ENCODE measurements around the gene PI3.
A peak's percentile ranks its signal among the peaks of the same experiment; 100 is the strongest.
"Not testable (repeated sequence)": the region's sequence is repeated elsewhere in the genome, so short reads cannot be mapped to it uniquely, and the experiment has no call there.

Gene PI3

GRCh38 chr20:45174434-45175364, at the start of gene PI3:
Gene PI3, plus strand, starts transcription at chr20:45174902. Its CDS starts 21 bp downstream, at chr20:45174923.
- TF ChIP-seq, protein P1, sequence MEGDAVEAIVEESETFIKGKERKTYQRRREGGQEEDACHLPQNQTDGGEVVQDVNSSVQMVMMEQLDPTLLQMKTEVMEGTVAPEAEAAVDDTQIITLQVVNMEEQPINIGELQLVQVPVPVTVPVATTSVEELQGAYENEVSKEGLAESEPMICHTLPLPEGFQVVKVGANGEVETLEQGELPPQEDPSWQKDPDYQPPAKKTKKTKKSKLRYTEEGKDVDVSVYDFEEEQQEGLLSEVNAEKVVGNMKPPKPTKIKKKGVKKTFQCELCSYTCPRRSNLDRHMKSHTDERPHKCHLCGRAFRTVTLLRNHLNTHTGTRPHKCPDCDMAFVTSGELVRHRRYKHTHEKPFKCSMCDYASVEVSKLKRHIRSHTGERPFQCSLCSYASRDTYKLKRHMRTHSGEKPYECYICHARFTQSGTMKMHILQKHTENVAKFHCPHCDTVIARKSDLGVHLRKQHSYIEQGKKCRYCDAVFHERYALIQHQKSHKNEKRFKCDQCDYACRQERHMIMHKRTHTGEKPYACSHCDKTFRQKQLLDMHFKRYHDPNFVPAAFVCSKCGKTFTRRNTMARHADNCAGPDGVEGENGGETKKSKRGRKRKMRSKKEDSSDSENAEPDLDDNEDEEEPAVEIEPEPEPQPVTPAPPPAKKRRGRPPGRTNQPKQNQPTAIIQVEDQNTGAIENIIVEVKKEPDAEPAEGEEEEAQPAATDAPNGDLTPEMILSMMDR (IDR thresholded peaks at IDR 0.05; ENCODE audit: extremely low read depth, insufficient read depth, missing control alignments) = no peak
- no peak for DNase-seq (ENCODE audit: low spot score)
- in situ Hi-C loops (cut with MboI; ENCODE audit: low pct_unique_long_range_greater_than_20kb, low sequenced_read_pairs, unreplicated experiment) = no loop called here

DNA sequence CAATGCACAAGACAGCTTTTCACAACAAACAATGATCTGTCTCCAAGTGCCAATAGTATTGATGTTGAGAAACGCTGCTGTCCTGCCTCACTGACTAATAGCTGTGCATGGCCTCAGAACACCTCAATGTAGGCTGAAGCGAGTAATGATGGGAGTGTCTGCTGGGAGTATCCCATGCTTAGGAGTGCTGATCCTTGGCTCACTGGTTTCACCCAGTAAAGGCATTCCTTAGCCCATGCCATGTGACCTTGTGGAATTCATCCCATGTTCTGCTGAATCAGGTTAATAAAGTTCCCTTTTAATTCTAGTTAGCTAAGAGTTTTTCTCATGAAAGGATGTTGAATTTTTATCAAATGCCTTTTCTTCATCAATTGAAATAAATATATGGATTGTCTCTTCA, 46.6 kb upstream of the PI3 start:
- in situ Hi-C loops (cut with MboI; ENCODE audit: low pct_unique_long_range_greater_than_20kb, low sequenced_read_pairs, unreplicated experiment) = no loop called here
- DNase-seq (ENCODE audit: low spot score) = no peak
- TF ChIP-seq, protein P1 (IDR thresholded peaks at IDR 0.05; ENCODE audit: extremely low read depth, insufficient read depth, missing control alignments) = no peak

DNA sequence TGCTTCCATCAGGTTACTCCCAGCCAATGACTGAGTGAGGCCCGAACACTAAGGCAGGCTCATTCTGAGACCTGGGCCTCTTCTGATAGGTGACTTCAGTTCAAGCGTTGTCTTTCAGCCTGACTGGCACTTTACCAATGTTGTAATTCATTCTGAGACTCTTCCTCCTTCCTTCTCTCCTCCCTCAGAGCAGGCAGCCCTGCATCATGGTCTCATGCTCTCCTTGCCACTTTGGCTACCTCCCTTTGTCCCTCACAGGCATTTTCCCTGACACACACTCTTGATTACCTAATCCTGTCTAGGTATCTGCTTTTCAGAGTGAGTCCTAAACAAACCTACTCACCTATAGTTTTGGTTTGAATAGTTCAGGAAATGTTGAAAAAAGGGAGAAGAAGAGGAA, 37.8 kb upstream of the PI3 start:
- no peak for DNase-seq (ENCODE audit: low spot score)
- in situ Hi-C loops (cut with MboI; ENCODE audit: low pct_unique_long_range_greater_than_20kb, low sequenced_read_pairs, unreplicated experiment) = no loop called here
- TF ChIP-seq, protein P1 (IDR thresholded peaks at IDR 0.05; ENCODE audit: extremely low read depth, insufficient read depth, missing control alignments) = no peak

- in situ Hi-C loops (cut with MboI; ENCODE audit: low pct_unique_long_range_greater_than_20kb, low sequenced_read_pairs, unreplicated experiment) = no loop called here
- TF ChIP-seq, protein P1 (IDR thresholded peaks at IDR 0.05; ENCODE audit: extremely low read depth, insufficient read depth, missing control alignments) = peak; percentile 83
- peak; percentile 41 for DNase-seq (ENCODE audit: low spot score)
Observed at GRCh38 chr20:45138561-45139300, 36.0 kb upstream of the PI3 start.

- DNase-seq (ENCODE audit: low spot score); in situ Hi-C loops (cut with MboI; ENCODE audit: low pct_unique_long_range_greater_than_20kb, low sequenced_read_pairs, unreplicated experiment): not testable (repeated sequence)
Observed at GRCh38 chr20:45139733-45140375, 34.8 kb upstream of the PI3 start.

DNA sequence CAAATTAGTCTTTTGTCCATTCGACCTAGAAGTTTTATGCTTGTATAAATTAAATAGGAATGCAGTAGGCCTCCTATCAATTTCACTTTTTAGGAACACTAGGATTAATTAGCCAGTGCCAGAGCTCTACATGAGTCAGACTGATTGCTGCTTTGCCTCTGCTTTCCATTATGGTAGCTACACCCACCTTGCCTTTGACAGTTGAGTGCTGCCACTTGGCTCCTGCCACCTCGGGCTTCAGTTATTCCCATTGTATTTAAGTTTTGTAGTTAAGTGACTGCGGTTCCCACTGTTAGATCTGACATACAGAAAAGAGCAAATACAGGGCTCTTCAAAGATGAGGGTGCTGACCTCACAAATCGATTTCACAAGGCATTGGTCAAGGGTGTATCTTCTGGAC, 33.9 kb upstream of the PI3 start:
- TF ChIP-seq, protein P1 (IDR thresholded peaks at IDR 0.05; ENCODE audit: extremely low read depth, insufficient read depth, missing control alignments) = no peak
- DNase-seq (ENCODE audit: low spot score) = no peak
- in situ Hi-C loops (cut with MboI; ENCODE audit: low pct_unique_long_range_greater_than_20kb, low sequenced_read_pairs, unreplicated experiment) = no loop called here

All from GM13977 (cell line).